Measurements from ENCODE around the gene TDP2. TPM values are rescaled to one million over a fixed set of nuclear protein-coding genes. Genes with fewer than 3 reads are reported as not detected.

The TDP2 gene
- total RNA-seq, 1 donor from 2014 or later: 42.3 TPM

GRCh38 chr6:24621626-24622289 is 44.9 kb downstream of the TDP2 start:
- H3K27me3 ChIP-seq: no peaks in the 10 kb centered on the region
- no peaks in the 10 kb centered on the region for H3K4me1 ChIP-seq
- intact Hi-C loops (cut with DNase I): no loop called here

DNA sequence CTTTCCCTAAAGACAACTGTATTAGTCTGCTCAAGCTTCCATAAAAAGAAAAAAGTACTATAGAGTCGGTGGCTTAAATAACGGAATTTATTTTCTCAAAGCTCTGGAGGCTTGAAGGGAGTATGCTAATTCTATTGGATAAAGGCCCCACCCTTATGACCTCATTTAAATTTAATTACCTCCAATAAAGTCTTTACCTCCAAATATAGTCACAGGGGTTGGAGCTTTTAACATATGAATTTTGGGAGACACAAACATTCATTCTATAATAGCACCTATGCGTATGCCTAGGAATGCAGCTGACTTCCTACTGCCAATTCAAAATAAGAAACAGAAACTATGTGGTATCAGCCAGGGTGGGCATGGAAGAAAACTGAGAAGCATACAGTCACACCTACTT is 46.1 kb downstream of the TDP2 start:
- no peak overlapping the region for H3K4me3 ChIP-seq
- TF ChIP-seq, protein P1, sequence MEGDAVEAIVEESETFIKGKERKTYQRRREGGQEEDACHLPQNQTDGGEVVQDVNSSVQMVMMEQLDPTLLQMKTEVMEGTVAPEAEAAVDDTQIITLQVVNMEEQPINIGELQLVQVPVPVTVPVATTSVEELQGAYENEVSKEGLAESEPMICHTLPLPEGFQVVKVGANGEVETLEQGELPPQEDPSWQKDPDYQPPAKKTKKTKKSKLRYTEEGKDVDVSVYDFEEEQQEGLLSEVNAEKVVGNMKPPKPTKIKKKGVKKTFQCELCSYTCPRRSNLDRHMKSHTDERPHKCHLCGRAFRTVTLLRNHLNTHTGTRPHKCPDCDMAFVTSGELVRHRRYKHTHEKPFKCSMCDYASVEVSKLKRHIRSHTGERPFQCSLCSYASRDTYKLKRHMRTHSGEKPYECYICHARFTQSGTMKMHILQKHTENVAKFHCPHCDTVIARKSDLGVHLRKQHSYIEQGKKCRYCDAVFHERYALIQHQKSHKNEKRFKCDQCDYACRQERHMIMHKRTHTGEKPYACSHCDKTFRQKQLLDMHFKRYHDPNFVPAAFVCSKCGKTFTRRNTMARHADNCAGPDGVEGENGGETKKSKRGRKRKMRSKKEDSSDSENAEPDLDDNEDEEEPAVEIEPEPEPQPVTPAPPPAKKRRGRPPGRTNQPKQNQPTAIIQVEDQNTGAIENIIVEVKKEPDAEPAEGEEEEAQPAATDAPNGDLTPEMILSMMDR (IDR thresholded peaks at IDR 0.05): no peak
- no peaks in the 10 kb centered on the region for H3K36me3 ChIP-seq
- ATAC-seq: no peak
- H3K27me3 ChIP-seq: no peaks in the 10 kb centered on the region
- no peak for DNase-seq
- no peaks in the 10 kb centered on the region for H3K9me3 ChIP-seq
- H3K27ac ChIP-seq: no peak overlapping the region
- intact Hi-C loops (cut with DNase I): no loop called here
- no peaks in the 10 kb centered on the region for H3K4me1 ChIP-seq

More at GRCh38 chr6:24621626-24622289, 44.9 kb downstream of the TDP2 start:
- Histone ChIP-seq H3K36me3 (no peaks in the 10 kb centered on the region), H3K9me3 (no peaks in the 10 kb centered on the region), H3K27ac (no peak overlapping the region), H3K4me3 (no peak overlapping the region)
- TF ChIP-seq, protein P1 (IDR thresholded peaks at IDR 0.05): no peak
- ATAC-seq (no peak), DNase-seq (no peak)

GRCh38 chr6:24619661-24620060 is 47.0 kb downstream of the TDP2 start:
- no peaks in the 10 kb centered on the region for H3K36me3 ChIP-seq
- intact Hi-C loops (cut with DNase I): no loop called here

GRCh38 chr6:24614648-24615047 is 52.1 kb downstream of the TDP2 start:
- Histone ChIP-seq H3K36me3 (no peaks in the 10 kb centered on the region), H3K9me3 (no peaks in the 10 kb centered on the region), H3K4me1 (no peaks in the 10 kb centered on the region), H3K27me3 (peaks cover 7% of the 10 kb centered on the region), H3K4me3 (no peak overlapping the region), H3K27ac (no peak overlapping the region)
- DNase-seq (no peak), ATAC-seq (no peak)
- intact Hi-C loops (cut with DNase I): no loop called here
- TF ChIP-seq, protein P1 (IDR thresholded peaks at IDR 0.05): no peak

More at GRCh38 chr6:24619661-24620060, 47.0 kb downstream of the TDP2 start:
- Histone ChIP-seq H3K4me3 (no peak overlapping the region), H3K9me3 (no peaks in the 10 kb centered on the region), H3K4me1 (no peaks in the 10 kb centered on the region), H3K27ac (no peak overlapping the region), H3K27me3 (no peaks in the 10 kb centered on the region)
- ATAC-seq (no peak), DNase-seq (no peak)
- TF ChIP-seq, protein P1 (IDR thresholded peaks at IDR 0.05): no peak

DNA sequence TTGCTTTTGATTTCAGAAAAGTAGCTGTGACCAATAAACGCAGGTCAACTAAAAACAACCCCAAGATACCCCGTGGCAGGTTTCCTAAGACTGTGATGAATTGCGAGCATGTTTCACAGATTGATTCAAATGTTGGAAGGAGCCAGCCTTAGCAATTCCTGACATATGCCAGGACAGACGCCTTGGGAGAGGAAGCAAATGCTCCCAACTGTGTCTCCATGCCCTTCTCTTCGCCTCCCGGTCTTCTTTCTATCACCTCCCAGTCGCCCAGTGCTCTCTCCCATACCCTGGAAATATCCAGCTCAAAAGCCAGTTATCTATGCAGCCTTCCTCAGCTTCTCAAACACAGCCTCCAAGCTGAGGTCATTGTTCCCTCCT is 52.7 kb downstream of the TDP2 start:
- Histone ChIP-seq H3K27ac (no peak overlapping the region), H3K27me3 (peaks cover 7% of the 10 kb centered on the region), H3K4me3 (no peak overlapping the region), H3K4me1 (no peaks in the 10 kb centered on the region), H3K9me3 (no peaks in the 10 kb centered on the region), H3K36me3 (no peaks in the 10 kb centered on the region)
- TF ChIP-seq, protein P1 (IDR thresholded peaks at IDR 0.05): no peak
- intact Hi-C loops (cut with DNase I): no loop called here
- ATAC-seq (no peak), DNase-seq (no peak)
